Glutamatergic neuron (in vitro differentiated cells): ENCODE measurements around the gene SPINDOC. TPM values are rescaled to one million over a fixed set of nuclear protein-coding genes. Genes with fewer than 3 reads are reported as not detected.
A peak's percentile ranks its signal among the peaks of the same experiment; 100 is the strongest.
"Not testable (repeated sequence)": the region's sequence is repeated elsewhere in the genome, so short reads cannot be mapped to it uniquely, and the experiment has no call there.

Experiments used
- DNase-seq: peaks from one replicate; pipeline ENCODE4 v3.0.0; 2022
- H3K27ac Mint-ChIP-seq: one replicate; pipeline ENCODE4 v1.8.0; 2020; ENCODE audit warnings: mild to moderate bottlenecking, mixed read lengths, inconsistent platforms; ENCODE audit not compliant: unreplicated experiment
- H3K27me3 Mint-ChIP-seq: one replicate; pipeline ENCODE4 v1.8.0; 2020; ENCODE audit warnings: mild to moderate bottlenecking, moderate library complexity, mixed read lengths, inconsistent platforms; ENCODE audit not compliant: unreplicated experiment
- H3K36me3 Mint-ChIP-seq: one replicate; pipeline ENCODE4 v1.8.0; 2020; ENCODE audit warnings: mild to moderate bottlenecking, mixed read lengths, inconsistent platforms; ENCODE audit not compliant: unreplicated experiment
- H3K4me1 Mint-ChIP-seq: one replicate; pipeline ENCODE4 v1.8.0; 2020; ENCODE audit warnings: mild to moderate bottlenecking, low read depth, mixed read lengths, inconsistent platforms; ENCODE audit not compliant: unreplicated experiment
- H3K4me3 Mint-ChIP-seq: one replicate; pipeline ENCODE4 v1.8.0; 2020; ENCODE audit warnings: mild to moderate bottlenecking, mixed read lengths, inconsistent platforms; ENCODE audit not compliant: unreplicated experiment
- H3K9me3 Mint-ChIP-seq: one replicate; pipeline ENCODE4 v1.8.0; 2020; ENCODE audit warnings: mild to moderate bottlenecking, moderate library complexity, mixed read lengths, inconsistent platforms; ENCODE audit not compliant: unreplicated experiment
- total RNA-seq: library from RNA; stranded (reverse); fragmentation: NEBNext Ultra II Directional; extraction: Animal tissue kit (Norgen Biotek cat#: 25700); gene quantifications from one replicate; pipeline ENCODE4 v1.2.1, GENCODE V29; 2021; ENCODE audit not compliant: unreplicated experiment
- TF ChIP-seq, protein P1 (sequence below): fragments of 200-600 bp; sonication (generic); IDR thresholded peaks from one replicate; pipeline ENCODE4 v1.5.0; 2021; ENCODE audit not compliant: partially characterized antibody, unreplicated experiment

The SPINDOC gene
- total RNA-seq, 1 donor from 2014 or later, result 83.7 TPM

DNA sequence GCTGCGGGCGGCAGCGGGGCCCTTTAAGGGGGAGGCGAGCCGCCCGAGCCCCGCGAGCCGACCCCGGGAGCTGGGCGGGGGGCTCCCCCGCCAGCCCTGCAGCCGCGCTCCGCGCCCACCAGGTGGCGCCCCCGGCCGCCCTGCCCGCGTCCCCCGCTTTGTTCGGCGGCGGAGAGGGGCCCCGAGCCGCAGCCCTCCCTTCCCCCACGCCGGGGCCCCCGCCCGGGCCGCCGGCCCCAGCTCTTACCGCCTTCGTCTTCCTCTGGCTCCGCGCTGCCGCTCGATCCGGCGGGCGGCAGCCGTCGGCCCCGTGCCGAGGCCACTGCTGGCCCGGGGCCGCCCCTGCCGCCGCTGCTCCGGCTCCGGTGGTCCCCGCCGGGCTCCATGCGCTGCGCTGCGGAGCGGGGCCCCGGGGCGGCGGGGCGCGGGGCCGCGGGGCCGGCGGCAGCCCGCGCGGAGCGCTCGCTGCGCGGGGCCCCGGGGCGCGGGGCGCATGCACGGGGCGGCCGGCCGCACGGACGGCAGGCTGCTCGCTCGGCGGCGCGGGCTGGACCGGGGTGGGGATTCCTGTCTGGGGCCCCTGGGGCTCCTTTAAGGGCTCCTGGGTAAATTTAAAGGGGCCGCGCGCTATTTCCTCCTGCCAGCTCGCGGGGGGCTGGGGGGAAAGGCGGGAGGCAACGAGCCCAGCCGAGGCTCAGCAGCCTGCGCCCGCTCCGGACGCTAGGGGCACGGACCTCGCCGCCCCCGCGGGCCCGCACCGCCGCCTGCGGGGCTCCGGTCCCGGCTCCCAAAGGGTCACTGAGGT is 44.8 kb upstream of the SPINDOC start, which contains the start of gene ZFTA:
TSS of gene ZFTA (minus strand) at position 539 of the 805 bp plus-strand sequence. CDS start at position 386, 153 bp downstream.
- TF ChIP-seq, protein P1, sequence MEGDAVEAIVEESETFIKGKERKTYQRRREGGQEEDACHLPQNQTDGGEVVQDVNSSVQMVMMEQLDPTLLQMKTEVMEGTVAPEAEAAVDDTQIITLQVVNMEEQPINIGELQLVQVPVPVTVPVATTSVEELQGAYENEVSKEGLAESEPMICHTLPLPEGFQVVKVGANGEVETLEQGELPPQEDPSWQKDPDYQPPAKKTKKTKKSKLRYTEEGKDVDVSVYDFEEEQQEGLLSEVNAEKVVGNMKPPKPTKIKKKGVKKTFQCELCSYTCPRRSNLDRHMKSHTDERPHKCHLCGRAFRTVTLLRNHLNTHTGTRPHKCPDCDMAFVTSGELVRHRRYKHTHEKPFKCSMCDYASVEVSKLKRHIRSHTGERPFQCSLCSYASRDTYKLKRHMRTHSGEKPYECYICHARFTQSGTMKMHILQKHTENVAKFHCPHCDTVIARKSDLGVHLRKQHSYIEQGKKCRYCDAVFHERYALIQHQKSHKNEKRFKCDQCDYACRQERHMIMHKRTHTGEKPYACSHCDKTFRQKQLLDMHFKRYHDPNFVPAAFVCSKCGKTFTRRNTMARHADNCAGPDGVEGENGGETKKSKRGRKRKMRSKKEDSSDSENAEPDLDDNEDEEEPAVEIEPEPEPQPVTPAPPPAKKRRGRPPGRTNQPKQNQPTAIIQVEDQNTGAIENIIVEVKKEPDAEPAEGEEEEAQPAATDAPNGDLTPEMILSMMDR, result peak; percentile 68
- Mint-ChIP-seq H3K9me3 (peaks cover 28% of the 10 kb centered on the region), H3K4me3 (peak within 1 kb of the TSS; percentile 99), H3K27ac (peak within 1 kb of the TSS; percentile 100), H3K27me3 (peaks cover 33% of the 10 kb centered on the region), H3K4me1 (peaks cover 8% of the 10 kb centered on the region), H3K36me3 (peaks cover 4% of the 10 kb centered on the region)
- peak; percentile 86 for DNase-seq

DNA sequence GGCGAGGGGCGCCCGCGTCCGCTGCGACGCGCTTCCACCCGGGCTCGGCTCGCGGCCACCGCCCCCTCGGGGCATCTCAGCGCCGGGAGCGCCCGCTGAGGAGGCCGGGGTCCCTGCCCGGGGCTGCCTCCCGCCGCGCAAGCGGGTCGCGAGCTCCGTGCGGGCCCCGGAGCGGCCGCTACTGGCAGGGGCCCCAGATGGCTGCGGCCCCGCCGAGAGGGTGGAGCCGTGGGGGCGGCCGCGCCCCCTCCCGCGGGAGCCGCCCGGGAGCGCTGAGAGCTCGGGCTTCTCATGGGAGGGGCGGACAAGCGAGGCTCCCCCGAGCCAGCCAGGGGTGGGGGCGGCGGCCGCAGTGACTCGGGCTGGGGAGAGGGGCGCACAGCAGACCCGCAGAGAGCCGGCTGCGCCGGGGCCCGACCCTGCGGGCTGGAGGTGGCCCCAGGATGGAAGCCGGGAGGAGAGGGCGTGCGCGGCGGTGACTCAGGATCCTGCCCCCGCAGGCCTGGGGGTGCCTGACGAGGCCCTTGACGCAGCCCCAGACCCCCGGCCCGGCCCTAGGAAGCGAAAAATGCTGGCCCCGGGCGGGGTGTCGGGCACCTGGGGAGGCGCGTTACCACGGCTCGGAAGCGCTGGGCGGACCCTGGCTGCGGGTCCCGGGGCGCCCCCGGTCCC is 44.1 kb upstream of the SPINDOC start:
- DNase-seq, result peak; percentile 75
- Mint-ChIP-seq H3K4me3 (no peak overlapping the region), H3K27me3 (peaks cover 30% of the 10 kb centered on the region), H3K27ac (no peak overlapping the region), H3K4me1 (peaks cover 8% of the 10 kb centered on the region), H3K36me3 (peaks cover 4% of the 10 kb centered on the region), H3K9me3 (peaks cover 26% of the 10 kb centered on the region)
- TF ChIP-seq, protein P1, result no peak

DNA sequence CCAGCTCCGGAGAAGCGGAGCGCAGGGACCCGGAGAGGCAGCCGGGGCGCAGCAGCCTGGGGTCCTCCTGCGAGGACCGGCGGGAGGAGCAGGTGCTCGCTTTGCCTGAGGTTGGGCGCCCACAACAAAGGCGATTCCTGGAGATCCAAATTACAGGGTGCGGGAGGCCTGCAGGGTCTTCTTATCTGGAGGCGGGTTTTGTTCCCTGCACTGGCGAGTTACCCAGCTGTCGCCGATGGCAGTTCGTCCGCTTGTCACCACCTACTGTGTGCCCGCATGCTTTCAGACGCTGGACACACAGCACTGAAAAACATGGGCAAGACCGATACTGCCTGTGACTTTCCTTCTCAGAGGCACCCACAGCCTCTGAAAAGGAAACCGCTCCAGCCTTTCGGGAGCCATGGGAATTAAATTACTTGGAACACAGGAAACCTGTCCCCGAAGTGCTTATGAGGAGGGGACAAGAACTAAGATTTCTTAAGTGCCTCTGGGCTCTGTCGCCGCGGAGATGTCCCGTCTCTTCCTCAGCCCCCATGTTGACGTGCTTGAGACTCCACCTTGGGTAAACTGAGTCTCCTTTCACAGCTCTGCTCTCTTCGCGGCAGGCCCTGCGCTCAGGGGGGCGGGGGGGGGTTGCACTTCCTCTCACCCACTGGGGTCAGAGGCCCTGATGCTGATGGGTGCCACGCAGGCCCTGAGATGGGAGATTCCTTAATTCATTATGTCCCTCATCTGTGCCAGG is 43.4 kb upstream of the SPINDOC start:
- DNase-seq, result peak; percentile 57
- H3K4me3 Mint-ChIP-seq, result peak overlapping the region; percentile 91
- peaks cover 26% of the 10 kb centered on the region for H3K9me3 Mint-ChIP-seq
- H3K4me1 Mint-ChIP-seq, result peaks cover 8% of the 10 kb centered on the region
- peaks cover 30% of the 10 kb centered on the region for H3K27me3 Mint-ChIP-seq
- TF ChIP-seq, protein P1, result no peak
- peaks cover 4% of the 10 kb centered on the region for H3K36me3 Mint-ChIP-seq
- peak overlapping the region; percentile 98 for H3K27ac Mint-ChIP-seq

DNA sequence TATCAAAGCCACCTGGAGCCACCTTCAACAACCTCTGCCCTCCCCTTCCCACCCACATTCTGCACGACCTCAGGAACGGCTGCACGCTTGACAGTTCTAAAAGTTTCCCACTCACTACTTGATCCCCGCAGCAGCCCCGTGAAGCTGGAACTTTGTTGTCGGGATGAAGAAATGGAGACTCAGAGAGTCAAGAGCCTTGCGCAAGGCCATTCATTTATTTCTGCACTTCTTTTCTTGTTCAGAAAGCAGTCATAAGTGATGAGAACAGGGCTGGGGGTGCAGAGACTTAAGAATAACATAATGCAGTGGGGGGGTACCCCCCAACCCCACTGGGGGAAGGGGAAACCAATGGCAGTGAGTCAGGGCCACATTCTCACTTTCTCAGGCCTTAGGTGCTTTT is 42.5 kb upstream of the SPINDOC start:
- Mint-ChIP-seq H3K4me1 (peaks cover 8% of the 10 kb centered on the region), H3K9me3 (peaks cover 22% of the 10 kb centered on the region), H3K27ac (peak overlapping the region; percentile 62), H3K36me3 (peaks cover 4% of the 10 kb centered on the region), H3K4me3 (peak overlapping the region; percentile 91), H3K27me3 (peaks cover 28% of the 10 kb centered on the region)
- no peak for DNase-seq
- TF ChIP-seq, protein P1, result no peak

DNA sequence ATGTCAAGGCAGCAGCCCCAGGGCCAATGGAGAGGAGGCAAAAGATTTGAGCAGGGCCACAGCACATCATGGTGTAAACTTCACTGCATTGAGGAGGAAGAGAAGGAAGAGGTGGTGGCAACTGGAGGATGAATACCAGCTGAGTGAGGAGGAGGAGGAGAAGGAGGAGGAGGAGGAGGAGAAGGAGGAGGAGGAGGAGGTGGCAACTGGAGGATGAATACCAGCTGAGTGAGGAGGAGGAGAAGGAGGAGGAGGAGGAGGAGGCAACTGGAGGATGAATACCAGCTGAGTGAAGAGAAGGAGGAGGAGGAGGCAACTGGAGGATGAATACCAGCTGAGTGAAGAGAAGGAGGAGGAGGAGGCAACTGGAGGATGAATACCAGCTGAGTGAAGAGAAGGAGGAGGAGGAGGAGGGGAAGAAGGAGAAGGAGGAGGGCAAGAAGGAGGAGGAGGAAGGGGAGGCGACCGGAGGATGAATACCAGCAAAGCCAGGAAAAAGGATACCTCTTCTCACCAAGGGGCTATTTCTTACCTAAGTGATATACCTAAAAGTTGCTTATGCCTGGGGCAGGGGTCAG is 41.4 kb upstream of the SPINDOC start:
- Mint-ChIP-seq H3K9me3 (peaks cover 15% of the 10 kb centered on the region), H3K27me3 (peaks cover 19% of the 10 kb centered on the region)
- H3K4me3 Mint-ChIP-seq, H3K27ac Mint-ChIP-seq, DNase-seq, H3K4me1 Mint-ChIP-seq, H3K36me3 Mint-ChIP-seq: not testable (repeated sequence)
